GM19238 (cell line): ENCODE data around the gene GPR141.

Experiments
- DNase-seq: peaks from one replicate; pipeline ENCODE4 v3.0.0; 2011; ENCODE audit warnings: low spot score; ENCODE audit not compliant: insufficient read length

Gene GPR141

DNA sequence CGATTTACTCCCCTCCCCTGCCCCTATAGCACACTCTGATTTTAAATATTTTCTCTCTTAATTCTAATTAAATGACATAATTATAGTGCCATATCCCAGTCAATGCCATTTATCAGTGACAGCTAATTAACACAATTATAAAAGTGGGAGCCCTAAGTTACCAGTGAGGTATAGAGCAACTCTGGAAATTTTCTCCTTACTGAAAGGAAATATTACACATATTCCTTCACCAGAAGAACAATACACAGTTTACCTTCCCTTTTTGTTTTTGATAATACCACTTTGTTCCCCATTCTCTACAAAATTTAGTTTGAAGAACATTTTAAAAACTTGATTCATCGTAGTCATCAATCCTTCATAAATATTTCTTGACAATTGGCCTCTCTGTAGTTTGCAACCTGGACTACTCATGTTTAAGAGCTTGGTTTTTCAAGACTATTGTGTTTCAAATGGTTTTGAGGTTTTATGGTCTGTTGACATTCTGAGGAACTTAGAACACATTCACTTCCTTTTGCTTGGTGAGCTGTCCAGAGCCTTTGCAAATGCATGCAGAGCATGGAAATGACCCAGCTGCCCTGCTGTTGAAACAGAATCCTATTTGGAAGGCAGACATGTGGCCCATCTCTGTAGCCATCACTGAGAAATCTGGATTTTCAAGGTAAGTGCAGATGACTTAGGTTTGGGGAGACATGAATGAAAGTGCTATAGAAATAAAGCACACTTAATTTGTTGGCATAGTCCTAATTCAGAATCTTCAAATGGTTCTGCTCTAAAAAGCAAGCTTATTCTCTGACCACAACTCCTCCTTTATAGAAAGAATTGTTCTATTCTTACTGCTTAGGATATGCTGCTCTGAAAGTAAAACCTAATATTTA lies at the start of gene GPR141:
TSS of gene GPR141 (plus strand) at position 521 of the 875 bp plus-strand sequence. CDS start 56,628 bp downstream, outside the sequence.
- DNase-seq: peak; percentile 26

DNA sequence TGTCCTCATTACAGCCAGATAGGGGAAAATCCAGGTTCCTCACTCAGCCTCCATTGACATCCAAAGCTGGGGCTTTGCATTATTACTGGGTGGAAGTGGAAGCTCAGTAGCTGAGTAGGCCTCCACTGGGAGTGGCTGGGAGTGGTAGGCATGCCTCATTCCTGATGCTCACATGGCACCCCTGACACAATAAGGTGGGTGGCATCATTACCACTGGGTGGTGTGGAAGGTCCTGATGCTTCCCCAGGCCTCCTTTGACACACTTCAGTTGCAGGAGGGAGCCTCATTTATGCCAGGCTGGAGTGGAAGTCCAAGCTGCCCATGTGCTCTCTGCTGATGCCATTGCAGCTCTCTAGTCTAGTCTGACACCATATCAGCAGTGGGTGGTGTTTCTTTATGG lies 48.2 kb upstream of the GPR141 start:
- no peak for DNase-seq

DNA sequence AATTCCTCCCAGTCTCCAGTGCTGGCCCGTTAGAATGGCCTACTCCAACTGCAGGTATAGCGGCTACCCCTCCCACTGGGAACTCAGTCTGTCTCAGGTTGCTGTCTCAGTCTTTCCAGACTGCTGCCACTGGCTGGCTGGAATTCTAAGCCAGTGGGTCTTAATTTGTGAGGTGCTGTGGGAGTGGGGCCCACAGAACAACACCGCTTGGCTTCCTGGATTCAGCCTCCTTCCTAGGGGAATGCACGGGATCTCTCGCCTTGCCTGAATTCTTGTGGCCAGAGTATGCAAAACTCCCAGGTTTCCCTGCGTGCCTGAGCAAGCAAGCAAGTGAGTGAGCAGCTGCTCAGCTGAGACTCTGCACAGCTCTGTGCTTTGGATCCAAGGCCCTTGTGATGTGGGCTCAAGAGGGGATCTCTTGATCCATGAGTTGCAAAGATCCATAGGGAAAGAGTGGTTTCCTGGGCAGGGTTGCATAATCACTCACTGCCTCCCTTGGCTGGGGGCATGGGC lies 41.5 kb upstream of the GPR141 start:
- DNase-seq: no peak

- DNase-seq: no peak
These were observed 39.7 kb upstream of the GPR141 start for GRCh38 chr7:37643876-37644275.

- no peak for DNase-seq
These were observed 38.1 kb upstream of the GPR141 start for GRCh38 chr7:37645282-37646050.

- peak; percentile 11 for DNase-seq
These were observed 26.5 kb upstream of the GPR141 start for GRCh38 chr7:37656913-37657530.

GRCh38 chr7:37657816-37658215 lies 25.8 kb upstream of the GPR141 start:
- DNase-seq: no peak

DNA sequence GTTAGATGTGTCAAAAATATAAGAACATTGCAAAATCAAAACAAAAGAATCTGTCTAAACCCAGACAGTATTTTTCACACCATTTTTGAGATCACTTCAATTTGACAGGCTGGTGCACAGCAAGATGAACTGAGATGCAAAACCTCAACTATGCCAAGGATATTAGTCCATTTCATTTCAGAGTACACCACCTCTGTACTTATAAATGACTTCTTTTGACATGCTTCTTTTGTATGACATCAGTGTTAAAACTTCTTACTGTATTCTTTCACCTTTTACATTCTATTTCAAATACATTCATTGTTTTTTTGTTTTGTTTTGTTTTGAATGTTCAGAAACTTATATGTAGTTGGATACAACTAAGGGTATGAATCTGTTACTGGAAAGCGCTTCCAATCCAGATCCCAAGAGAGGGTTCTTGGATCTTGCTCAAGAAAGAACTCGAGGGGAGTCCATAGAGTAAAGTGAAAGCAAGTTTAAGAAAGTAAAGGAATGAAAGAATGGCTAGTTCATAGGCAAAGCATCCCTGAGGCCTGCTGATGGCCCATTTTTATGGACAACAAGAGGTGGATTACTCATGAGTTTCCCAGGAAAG lies 23.5 kb upstream of the GPR141 start:
- DNase-seq: no peak

- no peak for DNase-seq
These were observed 23.0 kb upstream of the GPR141 start for GRCh38 chr7:37660614-37661013.

GRCh38 chr7:37663693-37664092 lies 19.9 kb upstream of the GPR141 start:
- DNase-seq: no peak

DNA sequence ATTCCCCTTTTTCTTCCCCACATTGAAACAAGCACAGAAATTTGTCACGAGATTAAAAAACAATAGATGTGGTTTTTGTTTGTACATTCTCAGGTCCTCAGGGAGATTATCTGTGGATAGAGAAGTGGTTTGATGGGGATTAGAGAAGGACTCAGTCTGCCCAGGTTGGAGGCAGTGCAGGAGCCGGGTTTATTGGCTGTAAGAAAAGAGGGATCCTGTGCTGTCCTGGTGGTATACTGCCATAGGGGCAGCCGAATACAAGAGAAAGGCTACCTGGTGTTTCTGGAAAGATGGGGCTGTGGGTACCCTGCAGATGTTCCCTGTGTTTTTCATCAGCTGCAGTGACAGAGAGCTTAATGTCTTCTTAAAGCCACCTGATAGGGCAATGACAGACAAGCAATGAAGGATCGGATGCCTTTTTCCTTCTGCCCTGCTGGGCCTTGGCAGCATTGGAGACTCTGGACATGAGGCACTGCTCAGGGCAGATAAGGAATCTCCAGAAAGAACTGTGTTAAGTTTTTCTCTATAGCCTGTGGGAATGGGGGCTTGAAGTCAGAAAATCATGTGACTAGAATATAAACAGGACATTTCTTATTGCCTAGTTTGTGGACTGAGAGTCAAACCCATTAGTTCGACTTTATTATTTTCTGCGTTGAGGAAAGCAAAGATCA lies 18.1 kb upstream of the GPR141 start:
- DNase-seq: no peak

DNA sequence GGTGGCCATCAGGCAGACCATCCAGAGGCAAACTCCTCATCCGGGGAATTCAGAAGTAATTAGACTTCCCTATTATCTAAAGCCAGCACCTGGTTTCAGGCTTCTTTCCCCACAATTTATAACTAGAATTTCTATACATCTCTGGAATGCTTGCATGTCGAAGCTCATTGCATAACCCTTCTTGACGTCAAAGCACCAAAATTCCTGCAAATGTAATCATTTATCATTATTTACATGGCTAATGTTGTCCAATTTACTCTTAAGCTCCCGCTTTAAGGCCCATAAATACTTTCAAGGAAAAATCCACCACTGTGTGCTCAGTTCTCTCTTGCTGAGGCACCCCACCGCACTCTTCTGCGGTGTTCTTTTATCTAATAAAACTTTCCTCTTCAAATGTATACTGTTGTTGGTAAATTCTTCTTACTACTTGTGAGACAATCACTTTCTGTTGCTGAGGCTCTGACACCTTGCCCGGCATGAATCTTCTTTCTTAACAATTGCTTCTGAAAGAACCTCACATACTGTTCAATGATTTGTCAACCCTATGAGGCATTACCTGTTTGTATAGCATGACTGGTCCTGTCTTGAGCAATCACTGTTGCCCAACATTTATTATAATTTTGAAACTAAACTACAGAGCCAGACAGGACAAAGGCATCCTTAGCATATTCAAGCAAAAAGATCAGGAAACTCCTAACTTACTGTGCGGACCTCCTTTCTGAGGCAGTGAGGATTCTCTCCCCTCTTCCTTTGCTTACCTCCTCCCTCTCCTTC lies 17.4 kb upstream of the GPR141 start:
- no peak for DNase-seq

DNA sequence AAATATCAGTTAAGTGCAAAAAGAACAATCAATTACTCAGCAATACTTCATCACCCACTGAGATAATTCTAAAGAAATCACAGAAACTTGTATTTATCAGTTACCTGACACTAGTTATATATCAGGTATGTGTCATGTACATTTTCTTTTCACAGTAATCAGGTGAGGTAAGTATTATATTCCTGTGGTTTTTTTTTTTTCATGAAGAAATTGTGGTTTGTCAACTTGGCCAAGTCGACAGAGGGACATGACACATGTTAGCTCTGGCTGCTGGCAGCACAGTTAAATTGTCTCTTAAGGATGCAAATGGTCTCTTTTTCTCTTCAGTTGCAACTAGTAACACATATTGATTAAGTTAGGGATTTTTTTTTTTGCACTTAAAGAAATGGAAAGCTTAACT lies 13.7 kb upstream of the GPR141 start:
- no peak for DNase-seq

- no peak for DNase-seq
These were observed 13.1 kb upstream of the GPR141 start for GRCh38 chr7:37670436-37670835.

- no peak for DNase-seq
These were observed 11.7 kb upstream of the GPR141 start for GRCh38 chr7:37671876-37672275.

GRCh38 chr7:37672926-37673325 lies 10.6 kb upstream of the GPR141 start:
- no peak for DNase-seq

- DNase-seq: no peak
These were observed 10.0 kb upstream of the GPR141 start for GRCh38 chr7:37673523-37673922.

DNA sequence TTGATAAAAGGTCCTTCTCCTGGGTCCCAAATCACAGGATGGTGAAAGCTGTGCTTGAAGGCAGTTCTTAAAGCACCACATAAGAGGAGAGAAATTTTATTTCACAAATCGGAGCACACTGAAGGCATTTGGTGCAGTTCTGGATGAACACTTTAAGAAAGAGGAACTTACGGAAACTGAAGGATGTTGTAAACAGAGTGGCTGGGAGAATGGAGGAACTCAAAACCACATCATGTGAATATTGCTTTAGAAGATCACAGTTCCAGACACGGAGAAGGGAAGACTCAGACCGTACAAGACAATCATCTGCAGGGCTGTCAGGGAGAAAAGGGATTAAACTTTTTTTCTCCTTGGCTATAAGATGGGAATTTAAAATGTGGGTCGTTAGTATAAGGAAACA lies 9.0 kb upstream of the GPR141 start:
- DNase-seq: no peak

GRCh38 chr7:37675749-37676148 lies 7.8 kb upstream of the GPR141 start:
- no peak for DNase-seq

DNA sequence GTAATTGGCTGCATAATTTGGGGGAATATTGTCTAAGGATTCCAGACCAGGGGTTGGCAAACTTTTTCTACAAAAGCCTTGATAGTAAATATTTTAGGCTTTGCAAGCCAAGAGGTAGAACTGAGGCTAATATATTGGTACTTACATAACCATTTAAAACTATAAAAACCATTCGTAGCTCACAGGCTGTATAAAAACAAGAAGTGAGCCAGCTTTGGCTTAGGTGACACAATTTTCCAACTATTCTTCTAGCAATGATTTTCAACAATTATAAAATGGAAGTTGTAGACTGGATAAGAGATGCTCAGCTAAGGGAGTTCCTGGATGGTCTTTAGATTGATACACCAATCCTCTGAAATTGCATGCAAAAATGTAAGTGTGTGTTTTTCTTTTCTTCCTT lies 1.4 kb downstream of the GPR141 start:
- DNase-seq: no peak
